Measurements from ENCODE around the gene FSIP1.

DNA sequence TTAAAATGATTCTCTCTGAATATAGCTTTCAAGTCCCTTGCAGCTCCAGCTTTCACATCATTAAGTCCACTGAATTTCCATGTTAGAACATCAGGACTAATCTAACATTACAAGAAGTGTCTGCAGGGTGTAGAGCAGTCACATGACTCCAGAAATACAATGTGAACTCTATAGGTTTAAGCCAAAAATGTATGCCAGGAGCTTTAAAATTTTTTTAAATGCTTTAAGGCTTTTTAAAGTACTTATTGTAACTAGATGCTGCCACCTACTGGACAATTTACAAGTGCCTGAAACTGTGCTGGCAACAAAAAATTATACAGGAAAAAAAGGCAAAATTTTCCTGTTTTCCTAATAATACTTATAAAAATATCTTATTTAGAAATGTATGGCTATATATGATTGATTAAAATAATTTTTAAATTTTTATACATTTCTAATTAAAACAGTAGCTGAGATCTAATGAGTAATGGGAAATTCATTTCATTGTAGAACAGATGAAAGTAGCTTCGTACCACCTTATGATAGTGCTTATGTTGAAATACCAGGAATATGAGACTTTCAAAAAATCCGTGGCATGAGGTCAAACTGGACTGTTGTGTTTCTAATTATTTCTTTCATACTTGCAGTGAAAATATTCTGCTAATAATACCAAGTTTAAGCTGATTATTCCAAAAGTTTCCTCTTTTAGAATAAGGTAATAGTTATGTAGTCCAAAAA is 25.7 kb downstream of the FSIP1 start:
- no peak for TF ChIP-seq POLR2AphosphoS5 (IDR thresholded peaks at IDR 0.05; ENCODE audit: low read depth, low read length)
- TF ChIP-seq TAF1 (IDR thresholded peaks at IDR 0.05; ENCODE audit: borderline replicate concordance, insufficient read depth, low read length): no peak
- TF ChIP-seq, protein P1, sequence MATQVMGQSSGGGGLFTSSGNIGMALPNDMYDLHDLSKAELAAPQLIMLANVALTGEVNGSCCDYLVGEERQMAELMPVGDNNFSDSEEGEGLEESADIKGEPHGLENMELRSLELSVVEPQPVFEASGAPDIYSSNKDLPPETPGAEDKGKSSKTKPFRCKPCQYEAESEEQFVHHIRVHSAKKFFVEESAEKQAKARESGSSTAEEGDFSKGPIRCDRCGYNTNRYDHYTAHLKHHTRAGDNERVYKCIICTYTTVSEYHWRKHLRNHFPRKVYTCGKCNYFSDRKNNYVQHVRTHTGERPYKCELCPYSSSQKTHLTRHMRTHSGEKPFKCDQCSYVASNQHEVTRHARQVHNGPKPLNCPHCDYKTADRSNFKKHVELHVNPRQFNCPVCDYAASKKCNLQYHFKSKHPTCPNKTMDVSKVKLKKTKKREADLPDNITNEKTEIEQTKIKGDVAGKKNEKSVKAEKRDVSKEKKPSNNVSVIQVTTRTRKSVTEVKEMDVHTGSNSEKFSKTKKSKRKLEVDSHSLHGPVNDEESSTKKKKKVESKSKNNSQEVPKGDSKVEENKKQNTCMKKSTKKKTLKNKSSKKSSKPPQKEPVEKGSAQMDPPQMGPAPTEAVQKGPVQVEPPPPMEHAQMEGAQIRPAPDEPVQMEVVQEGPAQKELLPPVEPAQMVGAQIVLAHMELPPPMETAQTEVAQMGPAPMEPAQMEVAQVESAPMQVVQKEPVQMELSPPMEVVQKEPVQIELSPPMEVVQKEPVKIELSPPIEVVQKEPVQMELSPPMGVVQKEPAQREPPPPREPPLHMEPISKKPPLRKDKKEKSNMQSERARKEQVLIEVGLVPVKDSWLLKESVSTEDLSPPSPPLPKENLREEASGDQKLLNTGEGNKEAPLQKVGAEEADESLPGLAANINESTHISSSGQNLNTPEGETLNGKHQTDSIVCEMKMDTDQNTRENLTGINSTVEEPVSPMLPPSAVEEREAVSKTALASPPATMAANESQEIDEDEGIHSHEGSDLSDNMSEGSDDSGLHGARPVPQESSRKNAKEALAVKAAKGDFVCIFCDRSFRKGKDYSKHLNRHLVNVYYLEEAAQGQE (IDR thresholded peaks at IDR 0.05; ENCODE audit: insufficient read depth in 1 of 2, low read depth in 2 of 2, low read length in 2 of 2): no peak
